Panc1 (cell line): ENCODE data around the gene DDX31.

Source experiments
- POLR2AphosphoS5 ChIP-seq: IDR thresholded peaks from 2 replicates; pipeline ENCODE4 v1.6.1; 2012; ENCODE audit warnings: mild to moderate bottlenecking, low read depth, low read length, moderate library complexity
- SIN3A ChIP-seq: IDR thresholded peaks from 2 replicates; pipeline ENCODE4 v1.6.1; 2012; ENCODE audit warnings: low read depth, mild to moderate bottlenecking, low read length, moderate library complexity, borderline replicate concordance; ENCODE audit not compliant: insufficient read depth
- TF ChIP-seq, protein P1 (sequence below): fragments of 450-650 bp; IDR thresholded peaks from 2 replicates; pipeline ENCODE4 v1.5.1; 2017; ENCODE audit warnings: mild to moderate bottlenecking

DNA sequence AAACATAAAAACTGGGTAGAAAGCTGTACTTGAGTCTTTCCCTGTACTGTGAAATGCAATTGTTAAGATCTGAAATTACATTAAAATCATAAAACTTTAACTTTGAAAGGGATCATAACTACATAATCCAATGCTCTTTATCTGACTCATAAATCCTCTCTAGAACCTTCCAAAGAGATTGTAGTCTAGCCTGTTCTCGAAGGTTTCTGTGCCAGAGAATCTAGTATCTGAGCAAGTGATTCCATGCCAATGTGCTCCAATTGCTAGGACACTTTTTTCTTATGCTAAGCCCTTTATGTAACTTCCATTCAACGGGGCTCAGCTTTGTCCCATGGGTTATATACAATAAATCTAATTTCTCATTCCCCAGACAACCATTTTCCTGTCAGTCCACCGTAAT is 21.1 kb downstream of the DDX31 start:
- TF ChIP-seq, protein P1, sequence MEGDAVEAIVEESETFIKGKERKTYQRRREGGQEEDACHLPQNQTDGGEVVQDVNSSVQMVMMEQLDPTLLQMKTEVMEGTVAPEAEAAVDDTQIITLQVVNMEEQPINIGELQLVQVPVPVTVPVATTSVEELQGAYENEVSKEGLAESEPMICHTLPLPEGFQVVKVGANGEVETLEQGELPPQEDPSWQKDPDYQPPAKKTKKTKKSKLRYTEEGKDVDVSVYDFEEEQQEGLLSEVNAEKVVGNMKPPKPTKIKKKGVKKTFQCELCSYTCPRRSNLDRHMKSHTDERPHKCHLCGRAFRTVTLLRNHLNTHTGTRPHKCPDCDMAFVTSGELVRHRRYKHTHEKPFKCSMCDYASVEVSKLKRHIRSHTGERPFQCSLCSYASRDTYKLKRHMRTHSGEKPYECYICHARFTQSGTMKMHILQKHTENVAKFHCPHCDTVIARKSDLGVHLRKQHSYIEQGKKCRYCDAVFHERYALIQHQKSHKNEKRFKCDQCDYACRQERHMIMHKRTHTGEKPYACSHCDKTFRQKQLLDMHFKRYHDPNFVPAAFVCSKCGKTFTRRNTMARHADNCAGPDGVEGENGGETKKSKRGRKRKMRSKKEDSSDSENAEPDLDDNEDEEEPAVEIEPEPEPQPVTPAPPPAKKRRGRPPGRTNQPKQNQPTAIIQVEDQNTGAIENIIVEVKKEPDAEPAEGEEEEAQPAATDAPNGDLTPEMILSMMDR = no peak
- TF ChIP-seq POLR2AphosphoS5 = no peak
- TF ChIP-seq SIN3A = no peak
